DND-41 (cell line): ENCODE results near the gene CYBA.

ENCODE experiments used
- ATAC-seq: fragments of 200-7000 bp; cut with Tn5 transposase; 3 replicates; pipeline ENCODE4 v1.9.1; 2021; ENCODE audit warnings: low read depth; ENCODE audit not compliant: insufficient read depth
- DNase-seq: peaks from one replicate; pipeline ENCODE4 v3.0.0-alpha.2; 2020
- H2AFZ ChIP-seq: 2 replicates; pipeline ENCODE4 v1.6.0; 2012; ENCODE audit warnings: low read depth, low read length
- H3K27ac ChIP-seq: 2 replicates; pipeline ENCODE4 v1.5.1; 2012; ENCODE audit warnings: low read length, inconsistent platforms
- H3K27me3 ChIP-seq: fragments of 200-600 bp; sonication (generic); 2 replicates; pipeline ENCODE4 v1.6.0; 2012; ENCODE audit warnings: low read length, mild to moderate bottlenecking, inconsistent platforms; ENCODE audit not compliant: insufficient read depth, poor library complexity
- H3K36me3 ChIP-seq: 2 replicates; pipeline ENCODE4 v1.5.1; 2012; ENCODE audit warnings: low read length, inconsistent platforms; ENCODE audit not compliant: insufficient read depth
- H3K4me1 ChIP-seq: 2 replicates; pipeline ENCODE4 v1.5.1; 2012; ENCODE audit warnings: mild to moderate bottlenecking, low read length; ENCODE audit not compliant: insufficient read depth
- H3K4me2 ChIP-seq: 2 replicates; pipeline ENCODE4 v1.6.0; 2012; ENCODE audit warnings: mild to moderate bottlenecking, moderate library complexity, low read length, inconsistent platforms; ENCODE audit not compliant: insufficient read depth
- H3K4me3 ChIP-seq, 2 experiments: fragments of 200-600 bp in 1 of 2; shearing (Covaris generic) in 1 of 2; 2 replicates each; pipeline ENCODE4 v1.5.1; 2012 to 2016; ENCODE audit warnings: inconsistent platforms in 2 of 2, low read length in 2 of 2, mild to moderate bottlenecking in 2 of 2, low read depth in 1 of 2, moderate library complexity in 1 of 2
- H3K79me2 ChIP-seq: 2 replicates; pipeline ENCODE4 v1.6.0; 2012; ENCODE audit warnings: low read length, inconsistent platforms; ENCODE audit not compliant: insufficient read depth
- H3K9ac ChIP-seq: 2 replicates; pipeline ENCODE4 v1.6.0; 2012; ENCODE audit warnings: low read depth, mild to moderate bottlenecking, inconsistent platforms, low read length, moderate library complexity
- H3K9me3 ChIP-seq: 2 replicates; pipeline ENCODE4 v1.5.1; 2012; ENCODE audit warnings: low read length, moderate library complexity, mild to moderate bottlenecking, inconsistent platforms; ENCODE audit not compliant: insufficient read depth, severe bottlenecking
- H4K20me1 ChIP-seq: 2 replicates; pipeline ENCODE4 v1.6.0; 2012; ENCODE audit warnings: low read length; ENCODE audit not compliant: insufficient read depth
- CTCF ChIP-seq: IDR thresholded peaks from 2 replicates; pipeline ENCODE4 v1.5.1; 2012; ENCODE audit warnings: borderline replicate concordance, low read length, moderate library complexity, mild to moderate bottlenecking; ENCODE audit not compliant: poor library complexity, severe bottlenecking; ENCODE audit errors: extremely low read depth
- EZH2 ChIP-seq: IDR thresholded peaks from 3 replicates; pipeline ENCODE4 v1.6.1; 2012; ENCODE audit warnings: borderline replicate concordance, low read depth, mild to moderate bottlenecking, moderate library complexity, low read length, inconsistent platforms; ENCODE audit not compliant: severe bottlenecking

Gene CYBA

GRCh38 chr16:88655733-88656281, 5.0 kb upstream of the CYBA start:
- Histone ChIP-seq H3K36me3 (peaks cover 82% of the 10 kb centered on the region), H3K79me2 (peaks cover 33% of the 10 kb centered on the region), H3K4me3 (no peak overlapping the region), H3K27ac (no peak overlapping the region), H2AFZ (no peak overlapping the region), H3K9ac (no peak overlapping the region), H3K4me1 (peaks cover 10% of the 10 kb centered on the region), H3K9me3 (no peaks in the 10 kb centered on the region), H3K27me3 (no peaks in the 10 kb centered on the region), H4K20me1 (peaks cover 50% of the 10 kb centered on the region), H3K4me2 (no peak overlapping the region)
- no peak for TF ChIP-seq CTCF
- TF ChIP-seq EZH2, result no peak
- ATAC-seq (no peak), DNase-seq (no peak)

- TF ChIP-seq EZH2, result no peak
- no peak for TF ChIP-seq CTCF
- H3K27ac ChIP-seq, result no peak overlapping the region
- no peaks in the 10 kb centered on the region for H3K27me3 ChIP-seq
- peaks cover 16% of the 10 kb centered on the region for H3K4me1 ChIP-seq
- H3K36me3 ChIP-seq, result peaks cover 81% of the 10 kb centered on the region
- H3K9ac ChIP-seq, result no peak overlapping the region
- DNase-seq (no peak), ATAC-seq (no peak)
- peaks cover 53% of the 10 kb centered on the region for H4K20me1 ChIP-seq
- H3K4me2 ChIP-seq, result no peak overlapping the region
- no peak overlapping the region for H3K4me3 ChIP-seq
- H2AFZ ChIP-seq, result no peak overlapping the region
- H3K79me2 ChIP-seq, result peaks cover 34% of the 10 kb centered on the region
- H3K9me3 ChIP-seq, result no peaks in the 10 kb centered on the region
These were observed 4.3 kb upstream of the CYBA start for GRCh38 chr16:88655053-88655732.

- no peak overlapping the region for H3K9ac ChIP-seq
These were observed 3.7 kb upstream of the CYBA start for GRCh38 chr16:88654363-88655052.

More at GRCh38 chr16:88654363-88655052, 3.7 kb upstream of the CYBA start:
- Histone ChIP-seq H2AFZ (no peak overlapping the region), H3K27ac (no peak overlapping the region), H3K9me3 (no peaks in the 10 kb centered on the region), H4K20me1 (peaks cover 58% of the 10 kb centered on the region), H3K4me2 (no peak overlapping the region), H3K79me2 (peaks cover 34% of the 10 kb centered on the region), H3K27me3 (no peaks in the 10 kb centered on the region), H3K4me3 (no peak overlapping the region), H3K36me3 (peaks cover 80% of the 10 kb centered on the region), H3K4me1 (peaks cover 23% of the 10 kb centered on the region)
- no peak for TF ChIP-seq EZH2
- no peak for TF ChIP-seq CTCF
- ATAC-seq (no peak), DNase-seq (no peak)
